ENCODE data around the gene GOLGA3.
"Not testable (repeated sequence)": the region's sequence is repeated elsewhere in the genome, so short reads cannot be mapped to it uniquely, and the experiment has no call there.

GOLGA3 gene

DNA sequence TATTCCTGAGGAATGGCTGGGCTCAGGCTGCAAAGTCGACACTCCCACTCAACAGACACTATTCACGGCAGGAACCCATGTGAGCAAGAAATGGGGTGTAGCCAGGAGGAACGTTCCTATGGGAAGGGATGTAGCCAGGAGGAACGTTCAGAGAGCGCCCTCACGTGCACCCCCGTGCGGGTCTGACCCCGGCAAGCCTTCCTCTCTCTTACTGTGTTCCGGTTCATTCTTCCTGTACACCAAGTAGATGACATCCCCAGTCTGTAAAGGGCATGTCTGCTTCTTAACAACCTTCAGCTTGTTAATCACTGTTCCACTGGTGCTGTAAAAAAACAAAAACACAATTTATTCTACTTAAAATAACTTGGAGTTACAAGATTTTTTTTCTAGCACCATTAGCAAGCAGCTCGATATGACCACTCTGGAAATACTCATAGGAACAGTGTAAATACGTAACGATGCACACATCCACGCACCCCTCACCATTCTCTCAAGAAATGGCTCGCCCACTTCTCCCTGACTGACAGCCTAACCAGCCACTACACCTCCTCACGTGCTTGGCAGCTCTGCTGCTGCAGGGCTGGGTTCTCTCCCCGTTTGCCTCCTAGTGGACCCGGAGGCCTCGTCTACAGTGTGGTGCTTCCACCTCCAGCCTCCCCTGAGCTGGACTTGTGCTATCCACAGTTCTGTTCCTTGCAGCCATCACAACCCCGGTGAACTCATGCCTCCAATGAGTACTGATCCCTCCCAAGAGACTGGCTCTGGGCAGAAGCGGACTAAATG, 43.6 kb upstream of the GOLGA3 start:
- DNase-seq (ENCODE audit: low read depth) = no peak
- TF ChIP-seq, protein P1, sequence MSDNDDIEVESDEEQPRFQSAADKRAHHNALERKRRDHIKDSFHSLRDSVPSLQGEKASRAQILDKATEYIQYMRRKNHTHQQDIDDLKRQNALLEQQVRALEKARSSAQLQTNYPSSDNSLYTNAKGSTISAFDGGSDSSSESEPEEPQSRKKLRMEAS (IDR thresholded peaks at IDR 0.05; ENCODE audit: low read depth, low read length) = no peak
- TF ChIP-seq MYC (IDR thresholded peaks at IDR 0.05; ENCODE audit: low read depth, low read length) (no peak), POLR2A (IDR thresholded peaks at IDR 0.05; ENCODE audit: extremely low read depth, insufficient read length) (no peak)
- TF ChIP-seq, protein P2, sequence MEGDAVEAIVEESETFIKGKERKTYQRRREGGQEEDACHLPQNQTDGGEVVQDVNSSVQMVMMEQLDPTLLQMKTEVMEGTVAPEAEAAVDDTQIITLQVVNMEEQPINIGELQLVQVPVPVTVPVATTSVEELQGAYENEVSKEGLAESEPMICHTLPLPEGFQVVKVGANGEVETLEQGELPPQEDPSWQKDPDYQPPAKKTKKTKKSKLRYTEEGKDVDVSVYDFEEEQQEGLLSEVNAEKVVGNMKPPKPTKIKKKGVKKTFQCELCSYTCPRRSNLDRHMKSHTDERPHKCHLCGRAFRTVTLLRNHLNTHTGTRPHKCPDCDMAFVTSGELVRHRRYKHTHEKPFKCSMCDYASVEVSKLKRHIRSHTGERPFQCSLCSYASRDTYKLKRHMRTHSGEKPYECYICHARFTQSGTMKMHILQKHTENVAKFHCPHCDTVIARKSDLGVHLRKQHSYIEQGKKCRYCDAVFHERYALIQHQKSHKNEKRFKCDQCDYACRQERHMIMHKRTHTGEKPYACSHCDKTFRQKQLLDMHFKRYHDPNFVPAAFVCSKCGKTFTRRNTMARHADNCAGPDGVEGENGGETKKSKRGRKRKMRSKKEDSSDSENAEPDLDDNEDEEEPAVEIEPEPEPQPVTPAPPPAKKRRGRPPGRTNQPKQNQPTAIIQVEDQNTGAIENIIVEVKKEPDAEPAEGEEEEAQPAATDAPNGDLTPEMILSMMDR (IDR thresholded peaks at IDR 0.05; ENCODE audit: low read depth, low read length) = no peak
- H3K4me3 ChIP-seq (ENCODE audit: low read depth, low read length) = no peak overlapping the region

DNA sequence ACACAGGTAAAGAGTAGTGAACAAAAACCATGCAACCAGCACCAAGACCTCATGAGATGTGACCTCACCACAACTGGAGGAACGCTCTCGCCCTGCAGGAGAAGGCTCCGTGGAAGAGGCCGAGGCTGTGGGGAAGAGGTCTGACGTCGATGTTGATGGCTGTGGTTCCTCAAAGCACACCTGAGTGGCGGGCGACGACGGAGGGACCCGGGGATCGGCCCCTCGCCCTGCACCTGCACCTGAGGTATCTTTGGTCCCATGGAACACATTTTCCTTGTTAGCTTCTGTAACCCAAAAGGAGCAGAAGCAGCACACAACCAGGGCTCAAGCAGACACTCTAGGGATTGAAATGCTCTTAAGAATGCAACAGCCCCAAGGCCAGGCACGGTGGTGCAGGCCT, 40.9 kb upstream of the GOLGA3 start:
- no peak overlapping the region for H3K4me3 ChIP-seq (ENCODE audit: low read depth, low read length)
- DNase-seq (ENCODE audit: low read depth) = no peak
- TF ChIP-seq MYC (IDR thresholded peaks at IDR 0.05; ENCODE audit: low read depth, low read length) = no peak
- TF ChIP-seq, protein P1 (IDR thresholded peaks at IDR 0.05; ENCODE audit: low read depth, low read length) = no peak
- no peak for TF ChIP-seq POLR2A (IDR thresholded peaks at IDR 0.05; ENCODE audit: extremely low read depth, insufficient read length)
- TF ChIP-seq, protein P2 (IDR thresholded peaks at IDR 0.05; ENCODE audit: low read depth, low read length) = no peak

DNA sequence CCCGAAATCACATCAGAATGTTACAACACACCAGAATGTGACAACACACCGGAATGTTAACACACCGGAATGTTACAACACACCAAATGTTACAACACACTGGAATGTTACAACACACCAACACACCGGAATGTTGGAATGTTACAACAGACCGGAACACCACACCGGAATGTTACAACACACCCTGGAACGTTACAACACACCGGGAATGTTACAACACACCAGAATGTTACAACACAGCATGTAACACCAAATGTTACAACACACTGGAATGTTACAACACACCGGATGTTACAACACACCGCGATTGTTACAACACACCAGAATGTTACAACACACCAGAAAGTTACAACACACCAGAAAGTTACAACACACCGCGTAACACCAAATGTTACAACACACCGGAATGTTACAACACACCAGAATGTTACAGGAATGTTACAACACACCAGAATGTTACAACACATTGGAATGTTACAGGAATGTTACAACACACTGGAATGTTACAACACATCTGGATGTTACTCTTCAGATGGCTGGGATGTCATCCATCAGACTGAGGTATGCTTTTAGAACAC, 37.7 kb upstream of the GOLGA3 start:
- no peak overlapping the region for H3K4me3 ChIP-seq (ENCODE audit: low read depth, low read length)
- peak; percentile 53 for DNase-seq (ENCODE audit: low read depth)

DNA sequence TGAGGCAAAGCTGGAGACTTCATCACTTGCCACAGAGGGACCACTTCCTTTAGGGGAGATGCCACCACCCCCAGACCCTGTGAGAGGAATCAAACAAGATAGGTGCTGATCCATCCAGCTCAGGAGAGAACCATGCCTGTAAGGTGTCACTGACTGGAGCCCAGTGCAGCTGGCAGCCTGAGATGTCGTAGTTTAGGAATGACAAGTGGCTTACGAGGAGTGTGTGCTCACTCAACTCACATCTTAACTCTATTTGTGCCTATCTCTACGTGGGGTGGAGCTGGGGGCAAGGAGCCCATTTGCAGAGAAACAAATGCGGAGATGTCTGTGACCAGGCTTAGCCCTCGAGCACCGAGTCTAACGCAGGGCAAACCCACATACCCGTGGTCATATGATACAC, 32.9 kb upstream of the GOLGA3 start:
- DNase-seq (ENCODE audit: low read depth) = no peak
- H3K4me3 ChIP-seq (ENCODE audit: low read depth, low read length) = no peak overlapping the region
- TF ChIP-seq POLR2A (IDR thresholded peaks at IDR 0.05; ENCODE audit: extremely low read depth, insufficient read length) = no peak
- TF ChIP-seq MYC (IDR thresholded peaks at IDR 0.05; ENCODE audit: low read depth, low read length) = no peak

More for the DNA sequence above, 37.7 kb upstream of the GOLGA3 start:
- no peak for TF ChIP-seq MYC (IDR thresholded peaks at IDR 0.05; ENCODE audit: low read depth, low read length)
- no peak for TF ChIP-seq POLR2A (IDR thresholded peaks at IDR 0.05; ENCODE audit: extremely low read depth, insufficient read length)
- TF ChIP-seq, protein P1 (IDR thresholded peaks at IDR 0.05; ENCODE audit: low read depth, low read length) = no peak
- TF ChIP-seq, protein P2 (IDR thresholded peaks at IDR 0.05; ENCODE audit: low read depth, low read length) = no peak

DNA sequence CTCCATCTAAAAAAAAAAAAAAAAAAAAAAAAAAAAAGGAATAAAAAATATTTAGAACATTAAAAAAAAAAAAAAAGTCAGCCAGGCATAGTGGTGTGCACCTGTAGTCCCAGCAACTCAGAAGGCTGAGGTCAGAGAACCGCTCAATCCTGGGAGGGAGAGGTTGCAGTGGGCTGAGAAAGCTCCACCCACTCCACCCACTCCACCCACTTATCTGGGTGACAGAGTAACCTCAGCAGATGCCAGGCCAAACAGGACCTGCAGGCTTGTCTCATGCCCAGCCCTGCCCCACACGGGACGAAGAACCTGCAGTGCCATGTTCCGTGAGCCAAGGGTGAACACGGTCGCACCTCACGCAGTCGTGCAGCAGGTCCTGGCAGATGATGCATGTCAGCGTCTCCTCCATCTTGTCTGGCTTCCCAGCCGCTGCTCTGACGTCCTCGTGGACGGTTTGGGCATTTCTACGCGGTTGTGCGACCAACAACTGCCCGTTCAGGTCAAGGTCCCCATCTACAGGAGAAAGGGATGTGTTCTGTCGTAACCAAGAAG, 30.1 kb upstream of the GOLGA3 start:
- TF ChIP-seq POLR2A (IDR thresholded peaks at IDR 0.05; ENCODE audit: extremely low read depth, insufficient read length) (no peak), MYC (IDR thresholded peaks at IDR 0.05; ENCODE audit: low read depth, low read length) (no peak)
- TF ChIP-seq, protein P2 (IDR thresholded peaks at IDR 0.05; ENCODE audit: low read depth, low read length) = no peak
- TF ChIP-seq, protein P1 (IDR thresholded peaks at IDR 0.05; ENCODE audit: low read depth, low read length) = no peak

DNA sequence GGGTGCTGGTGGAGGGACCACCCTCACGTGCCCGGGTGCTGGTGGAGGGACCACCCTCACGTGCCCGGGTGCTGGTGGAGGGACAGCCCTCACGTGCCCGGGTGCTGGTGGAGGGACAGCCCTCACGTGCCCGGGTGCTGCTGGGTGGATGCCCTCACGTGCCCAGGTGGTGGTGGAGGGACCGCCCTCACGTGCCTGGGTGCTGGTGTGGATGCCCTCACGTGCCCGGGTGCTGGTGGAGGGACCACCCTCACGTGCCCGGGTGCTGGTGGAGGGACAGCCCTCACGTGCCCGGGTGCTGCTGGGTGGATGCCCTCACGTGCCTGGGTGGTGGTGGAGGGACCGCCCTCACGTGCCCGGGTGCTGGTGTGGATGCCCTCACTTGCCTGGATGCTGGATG, 28.4 kb upstream of the GOLGA3 start:
- not testable (repeated sequence) for DNase-seq (ENCODE audit: low read depth); H3K4me3 ChIP-seq (ENCODE audit: low read depth, low read length)

More for the DNA sequence above, 30.1 kb upstream of the GOLGA3 start:
- no peak overlapping the region for H3K4me3 ChIP-seq (ENCODE audit: low read depth, low read length)
- no peak for DNase-seq (ENCODE audit: low read depth)

Measured in NB4 (cell line).